ENCODE data around the gene MEDAG.

The MEDAG gene

GRCh38 chr13:30933354-30933670, 27.2 kb downstream of the MEDAG start:
- H3K23ac ChIP-seq (ENCODE audit: low read length in 2 of 2), result no peak overlapping the region
- H4K91ac ChIP-seq (ENCODE audit: low read length), result no peak overlapping the region
- H2BK15ac ChIP-seq (ENCODE audit: low read depth, poor library complexity, severe bottlenecking), result no peak overlapping the region
- peaks cover 13 to 27% of the 10 kb centered on the region in 2 experiments for H3K27me3 ChIP-seq (ENCODE audit: control insufficient read depth in 1 of 2, insufficient read depth in 1 of 2, low read length in 2 of 2)
- H2BK12ac ChIP-seq (ENCODE audit: low read length in 2 of 2), result no peak overlapping the region
- no peak overlapping the region for H3K14ac ChIP-seq (ENCODE audit: low read length in 2 of 2)
- H2BK120ac ChIP-seq (ENCODE audit: low read depth, low read length), result no peak overlapping the region
- no peak overlapping the region for H3K4me2 ChIP-seq (ENCODE audit: low read length, poor library complexity, severe bottlenecking)
- peak overlapping the region; percentile 3 for H4K8ac ChIP-seq (ENCODE audit: low read length)
- H3K4ac ChIP-seq (ENCODE audit: low read depth in 1 of 2, low read length in 2 of 2), result no peak overlapping the region
- H3K4me1 ChIP-seq (ENCODE audit: control insufficient read depth, insufficient read depth, low read depth, low read length), result peaks cover 3% of the 10 kb centered on the region
- H3K4me3 ChIP-seq (ENCODE audit: insufficient read depth in 1 of 2, low read depth in 1 of 2, low read length in 2 of 2), result no peak overlapping the region
- H2AFZ ChIP-seq (ENCODE audit: low read depth, low read length), result no peak overlapping the region
- H3K9ac ChIP-seq (ENCODE audit: low read length), result peak overlapping the region; percentile 50
- H3K27ac ChIP-seq (ENCODE audit: low read length, poor library complexity, severe bottlenecking), result no peak overlapping the region
- no peak overlapping the region for H2AK5ac ChIP-seq (ENCODE audit: low read length, severe bottlenecking)
- DNase-seq, result no peak
- H3K18ac ChIP-seq (ENCODE audit: low read depth in 1 of 2, low read length in 2 of 2), result no peak overlapping the region
- H3K36me3 ChIP-seq (ENCODE audit: control insufficient read depth in 1 of 2, insufficient read depth in 2 of 2, low read depth in 1 of 2, low read length in 2 of 2), result no peaks in the 10 kb centered on the region
- H3K79me1 ChIP-seq (replicated peaks; ENCODE audit: low read length, poor library complexity, severe bottlenecking), result no peaks in the 10 kb centered on the region
- WGBS, result 95% methylated on average over 2 of the region's 3 CpGs
- peaks cover 9% of the 10 kb centered on the region for H3K9me3 ChIP-seq (ENCODE audit: control insufficient read depth, low read length)
- H2BK5ac ChIP-seq (ENCODE audit: low read depth, low read length, poor library complexity, severe bottlenecking), result no peak overlapping the region

DNA sequence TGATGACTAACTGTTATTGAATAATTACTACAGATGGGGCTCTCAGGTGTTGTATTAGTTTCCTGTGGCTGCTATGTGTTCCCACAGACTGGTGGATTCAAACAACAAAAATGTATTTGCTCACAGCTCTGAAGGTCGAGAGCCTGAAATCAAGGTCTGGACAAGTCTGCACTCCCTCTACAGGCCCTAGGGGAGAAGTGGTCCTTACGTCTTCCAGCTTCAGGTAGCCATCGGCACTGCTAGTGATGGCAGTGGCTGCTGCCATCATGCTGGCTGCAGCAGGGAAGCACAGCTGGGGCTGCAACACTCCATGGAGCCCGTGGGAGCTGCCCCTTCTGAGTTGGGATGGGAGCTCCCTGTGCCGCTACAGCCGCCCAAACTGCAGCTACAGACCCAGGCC, 28.3 kb downstream of the MEDAG start:
- Histone ChIP-seq H3K9ac (ENCODE audit: low read length) (no peak overlapping the region), H3K4ac (ENCODE audit: low read depth in 1 of 2, low read length in 2 of 2) (no peak overlapping the region), H3K79me1 (replicated peaks; ENCODE audit: low read length, poor library complexity, severe bottlenecking) (no peaks in the 10 kb centered on the region), H3K23ac (ENCODE audit: low read length in 2 of 2) (no peak overlapping the region), H4K91ac (ENCODE audit: low read length) (no peak overlapping the region), H3K36me3 (ENCODE audit: control insufficient read depth in 1 of 2, insufficient read depth in 2 of 2, low read depth in 1 of 2, low read length in 2 of 2) (no peaks in the 10 kb centered on the region), H2BK120ac (ENCODE audit: low read depth, low read length) (no peak overlapping the region), H3K9me3 (ENCODE audit: control insufficient read depth, low read length) (peaks cover 12% of the 10 kb centered on the region), H2AFZ (ENCODE audit: low read depth, low read length) (no peak overlapping the region), H3K18ac (ENCODE audit: low read depth in 1 of 2, low read length in 2 of 2) (no peak overlapping the region), H4K8ac (ENCODE audit: low read length) (no peak overlapping the region), H2AK5ac (ENCODE audit: low read length, severe bottlenecking) (no peak overlapping the region), H2BK15ac (ENCODE audit: low read depth, poor library complexity, severe bottlenecking) (no peak overlapping the region), H2BK12ac (ENCODE audit: low read length in 2 of 2) (no peak overlapping the region), H3K27ac (ENCODE audit: low read length, poor library complexity, severe bottlenecking) (no peak overlapping the region), H3K27me3 (ENCODE audit: control insufficient read depth in 1 of 2, insufficient read depth in 1 of 2, low read length in 2 of 2) (peaks cover 13 to 27% of the 10 kb centered on the region in 2 experiments), H2BK5ac (ENCODE audit: low read depth, low read length, poor library complexity, severe bottlenecking) (no peak overlapping the region), H3K4me3 (ENCODE audit: insufficient read depth in 1 of 2, low read depth in 1 of 2, low read length in 2 of 2) (no peak overlapping the region), H3K14ac (ENCODE audit: low read length in 2 of 2) (no peak overlapping the region), H3K4me2 (ENCODE audit: low read length, poor library complexity, severe bottlenecking) (no peak overlapping the region), H3K4me1 (ENCODE audit: control insufficient read depth, insufficient read depth, low read depth, low read length) (peaks cover 3% of the 10 kb centered on the region)
- no peak for DNase-seq
- 68% methylated on average over 6 of the region's 6 CpGs for WGBS

DNA sequence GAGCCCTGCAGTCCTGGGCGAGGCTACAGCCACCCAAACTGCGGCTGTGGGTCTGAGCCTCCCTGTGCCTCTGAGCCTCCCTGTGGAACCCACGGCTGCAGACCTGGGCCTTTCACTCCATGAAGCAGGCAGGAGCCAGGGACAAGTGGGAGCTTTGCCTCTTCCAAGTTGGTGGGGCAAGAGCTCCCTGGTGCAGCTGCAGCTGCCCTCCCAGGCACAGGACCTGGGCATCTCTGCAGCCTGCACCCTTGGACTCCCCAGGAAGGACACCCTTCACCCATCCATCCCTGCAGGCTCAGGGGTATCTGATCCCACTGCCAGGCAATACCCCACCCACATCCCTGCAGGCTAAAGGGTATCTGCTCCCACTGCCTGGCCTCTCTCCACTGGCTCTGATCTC, 28.7 kb downstream of the MEDAG start:
- Histone ChIP-seq H4K91ac (ENCODE audit: low read length) (no peak overlapping the region), H2BK12ac (ENCODE audit: low read length in 2 of 2) (no peak overlapping the region), H3K36me3 (ENCODE audit: control insufficient read depth in 1 of 2, insufficient read depth in 2 of 2, low read depth in 1 of 2, low read length in 2 of 2) (no peaks in the 10 kb centered on the region), H3K27me3 (ENCODE audit: control insufficient read depth in 1 of 2, insufficient read depth in 1 of 2, low read length in 2 of 2) (peaks cover 13 to 27% of the 10 kb centered on the region in 2 experiments), H3K4me3 (ENCODE audit: insufficient read depth in 1 of 2, low read depth in 1 of 2, low read length in 2 of 2) (no peak overlapping the region), H3K4ac (ENCODE audit: low read depth in 1 of 2, low read length in 2 of 2) (no peak overlapping the region), H3K4me1 (ENCODE audit: control insufficient read depth, insufficient read depth, low read depth, low read length) (peaks cover 3% of the 10 kb centered on the region), H4K8ac (ENCODE audit: low read length) (peak overlapping the region; percentile 47), H3K9ac (ENCODE audit: low read length) (no peak overlapping the region), H3K9me3 (ENCODE audit: control insufficient read depth, low read length) (peaks cover 12% of the 10 kb centered on the region), H3K4me2 (ENCODE audit: low read length, poor library complexity, severe bottlenecking) (no peak overlapping the region), H2BK120ac (ENCODE audit: low read depth, low read length) (no peak overlapping the region), H2AK5ac (ENCODE audit: low read length, severe bottlenecking) (no peak overlapping the region), H3K27ac (ENCODE audit: low read length, poor library complexity, severe bottlenecking) (no peak overlapping the region), H3K18ac (ENCODE audit: low read depth in 1 of 2, low read length in 2 of 2) (no peak overlapping the region), H3K14ac (ENCODE audit: low read length in 2 of 2) (peak overlapping the region in 1 of 2 experiments; percentile 35), H3K79me1 (replicated peaks; ENCODE audit: low read length, poor library complexity, severe bottlenecking) (no peaks in the 10 kb centered on the region), H3K23ac (ENCODE audit: low read length in 2 of 2) (no peak overlapping the region), H2AFZ (ENCODE audit: low read depth, low read length) (no peak overlapping the region), H2BK15ac (ENCODE audit: low read depth, poor library complexity, severe bottlenecking) (no peak overlapping the region), H2BK5ac (ENCODE audit: low read depth, low read length, poor library complexity, severe bottlenecking) (no peak overlapping the region)
- no peak for DNase-seq
- WGBS, result 91% methylated on average over 3 of the region's 3 CpGs

GRCh38 chr13:30936971-30937370, 30.9 kb downstream of the MEDAG start:
- Histone ChIP-seq H4K8ac (ENCODE audit: low read length) (no peak overlapping the region), H3K36me3 (ENCODE audit: control insufficient read depth in 1 of 2, insufficient read depth in 2 of 2, low read depth in 1 of 2, low read length in 2 of 2) (no peaks in the 10 kb centered on the region), H3K79me1 (replicated peaks; ENCODE audit: low read length, poor library complexity, severe bottlenecking) (no peaks in the 10 kb centered on the region), H3K27ac (ENCODE audit: low read length, poor library complexity, severe bottlenecking) (no peak overlapping the region), H2BK120ac (ENCODE audit: low read depth, low read length) (no peak overlapping the region), H2AK5ac (ENCODE audit: low read length, severe bottlenecking) (no peak overlapping the region), H2AFZ (ENCODE audit: low read depth, low read length) (no peak overlapping the region), H4K91ac (ENCODE audit: low read length) (no peak overlapping the region), H2BK12ac (ENCODE audit: low read length in 2 of 2) (no peak overlapping the region), H3K4me1 (ENCODE audit: control insufficient read depth, insufficient read depth, low read depth, low read length) (peaks cover 3% of the 10 kb centered on the region), H2BK15ac (ENCODE audit: low read depth, poor library complexity, severe bottlenecking) (no peak overlapping the region), H3K23ac (ENCODE audit: low read length in 2 of 2) (no peak overlapping the region), H3K14ac (ENCODE audit: low read length in 2 of 2) (no peak overlapping the region), H2BK5ac (ENCODE audit: low read depth, low read length, poor library complexity, severe bottlenecking) (no peak overlapping the region), H3K4ac (ENCODE audit: low read depth in 1 of 2, low read length in 2 of 2) (no peak overlapping the region), H3K9me3 (ENCODE audit: control insufficient read depth, low read length) (peaks cover 12% of the 10 kb centered on the region), H3K4me2 (ENCODE audit: low read length, poor library complexity, severe bottlenecking) (no peak overlapping the region), H3K9ac (ENCODE audit: low read length) (no peak overlapping the region), H3K27me3 (ENCODE audit: control insufficient read depth in 1 of 2, insufficient read depth in 1 of 2, low read length in 2 of 2) (peaks cover 7 to 21% of the 10 kb centered on the region in 2 experiments), H3K4me3 (ENCODE audit: insufficient read depth in 1 of 2, low read depth in 1 of 2, low read length in 2 of 2) (no peak overlapping the region), H3K18ac (ENCODE audit: low read depth in 1 of 2, low read length in 2 of 2) (no peak overlapping the region)
- no peak for DNase-seq
- 86% methylated on average over 4 of the region's 4 CpGs for WGBS

Data from mesenchymal stem cell (in vitro differentiated cells and primary cell).